Keratinocyte (primary cell): ENCODE measurements around the gene ENO3. TPM values are rescaled to one million over a fixed set of nuclear protein-coding genes. Genes with fewer than 3 reads are reported as not detected.

ENCODE experiments used
- DNase-seq: peaks from one replicate; pipeline ENCODE4 v3.0.0-alpha.2; 2011; ENCODE audit warnings: low read depth, missing footprints, low spot score
- FAIRE-seq: peaks from 2 replicates; lab custom pipeline; 2011; peaks lifted over from hg19 to GRCh38; lab: Jason Lieb, UNC
- H2AFZ ChIP-seq: 2 replicates; pipeline ENCODE4 v1.6.0; 2012; ENCODE audit warnings: low read length, control low read depth, inconsistent platforms; ENCODE audit not compliant: control insufficient read depth
- H3K27ac ChIP-seq: 2 replicates; pipeline ENCODE4 v1.5.1; 2011; ENCODE audit warnings: low read length; ENCODE audit not compliant: control insufficient read depth, insufficient read depth
- H3K27me3 ChIP-seq: 3 replicates; pipeline ENCODE4 v1.6.0; 2011; ENCODE audit warnings: low read length; ENCODE audit not compliant: control insufficient read depth, insufficient read depth; ENCODE audit errors: extremely low read depth
- H3K36me3 ChIP-seq, 2 experiments: 2 replicates in 1 of 2; 3 replicates in 1 of 2; pipeline ENCODE4 v1.5.1; 2011; ENCODE audit warnings: low read length in 2 of 2, mild to moderate bottlenecking in 1 of 2; ENCODE audit not compliant: control insufficient read depth in 2 of 2, insufficient read depth in 2 of 2; ENCODE audit errors: extremely low read depth in 1 of 2
- H3K4me1 ChIP-seq: 3 replicates; pipeline ENCODE4 v1.5.1; 2011; ENCODE audit warnings: low read length; ENCODE audit not compliant: control insufficient read depth, insufficient read depth; ENCODE audit errors: extremely low read depth
- H3K4me2 ChIP-seq: 3 replicates; pipeline ENCODE4 v1.6.0; 2011; ENCODE audit warnings: low read depth, low read length; ENCODE audit not compliant: control insufficient read depth, insufficient read depth; ENCODE audit errors: extremely low read depth
- H3K4me3 ChIP-seq, 3 experiments: fragments of 200-600 bp in 1 of 3; sonication (generic) in 1 of 3; 2 replicates in 2 of 3; 3 replicates in 1 of 3; pipeline ENCODE4 v1.5.1; 2011 to 2016; ENCODE audit warnings: low read length in 3 of 3, mild to moderate bottlenecking in 3 of 3, control low read depth in 2 of 3, inconsistent platforms in 1 of 3, low read depth in 1 of 3, mixed read lengths in 1 of 3, mixed run types in 1 of 3, moderate library complexity in 1 of 3; ENCODE audit not compliant: control insufficient read depth in 2 of 3, insufficient read depth in 2 of 3; ENCODE audit errors: extremely low read depth in 1 of 3
- H3K79me2 ChIP-seq: 2 replicates; pipeline ENCODE4 v1.6.0; 2012; ENCODE audit warnings: low read length; ENCODE audit not compliant: control insufficient read depth, insufficient read depth
- H3K9ac ChIP-seq: 3 replicates; pipeline ENCODE4 v1.6.0; 2011; ENCODE audit warnings: low read length; ENCODE audit not compliant: control insufficient read depth, insufficient read depth; ENCODE audit errors: extremely low read depth
- H3K9me1 ChIP-seq: 3 replicates; pipeline ENCODE4 v1.6.0; 2011; ENCODE audit warnings: low read length; ENCODE audit not compliant: control insufficient read depth, insufficient read depth; ENCODE audit errors: extremely low read depth
- H3K9me3 ChIP-seq: 2 replicates; pipeline ENCODE4 v1.5.1; 2012; ENCODE audit warnings: low read depth, low read length; ENCODE audit not compliant: control insufficient read depth
- H4K20me1 ChIP-seq: 3 replicates; pipeline ENCODE4 v1.6.0; 2011; ENCODE audit warnings: low read length; ENCODE audit not compliant: control insufficient read depth, insufficient read depth; ENCODE audit errors: extremely low read depth
- EZH2 ChIP-seq: IDR thresholded peaks from one replicate; pipeline ENCODE4 v1.6.1; 2012; ENCODE audit warnings: inconsistent platforms, mild to moderate bottlenecking, low read length, moderate library complexity
- dilution Hi-C: fragments of 300-500 bp; cut with MboI; formaldehyde crosslinking; loops from one replicate; pipeline ENCODE4 v1.7.0; 2020; ENCODE audit warnings: low sequenced_read_pairs; ENCODE audit not compliant: extremely low pct_ligation_motif_present
- polyA plus RNA-seq, 5 experiments: library from polyadenylated mRNA; depleted of rRNA in 3 of 5; stranded (reverse) in 3 of 5; stranded (forward) in 1 of 5; unstranded in 1 of 5; fragments of >200 nt; gene quantifications; 1 replicate in 1 of 5; 2 replicates in 3 of 5; 3 replicates in 1 of 5; pipeline versions ENCODE4 v1.2.1 to v1.2.3, GENCODE V29; 2011 to 2012; ENCODE audit warnings: missing spikeins in 2 of 5, low read depth in 1 of 5, low replicate concordance in 1 of 5
- small RNA-seq, 3 experiments: library from RNA; depleted of rRNA; stranded (forward); fragments of <200 nt; gene quantifications; one replicate each; pipeline ENCODE3, GENCODE V24; 2012; ENCODE audit warnings: low read depth in 3 of 3, low replicate concordance in 1 of 3; ENCODE audit not compliant: insufficient read length in 3 of 3
- TF ChIP-seq, protein P1 (sequence below), 3 experiments: IDR thresholded peaks in 1 of 3; conservative IDR thresholded peaks in 1 of 3; optimal IDR thresholded peaks in 1 of 3; 2 replicates in 2 of 3; 3 replicates in 1 of 3; pipeline versions ENCODE3 to v1.5.1; 2011; ENCODE audit warnings: low read length in 3 of 3, mild to moderate bottlenecking in 3 of 3, moderate library complexity in 2 of 3, control low read depth in 1 of 3, inconsistent platforms in 1 of 3; ENCODE audit not compliant: insufficient read depth in 2 of 3; ENCODE audit errors: extremely low read depth in 1 of 3

ENO3 gene
- polyA plus RNA-seq, 1 donor (not counting 4 experiments of a cell fraction or from before 2014, with no cell fraction given), result 2.4 TPM

DNA sequence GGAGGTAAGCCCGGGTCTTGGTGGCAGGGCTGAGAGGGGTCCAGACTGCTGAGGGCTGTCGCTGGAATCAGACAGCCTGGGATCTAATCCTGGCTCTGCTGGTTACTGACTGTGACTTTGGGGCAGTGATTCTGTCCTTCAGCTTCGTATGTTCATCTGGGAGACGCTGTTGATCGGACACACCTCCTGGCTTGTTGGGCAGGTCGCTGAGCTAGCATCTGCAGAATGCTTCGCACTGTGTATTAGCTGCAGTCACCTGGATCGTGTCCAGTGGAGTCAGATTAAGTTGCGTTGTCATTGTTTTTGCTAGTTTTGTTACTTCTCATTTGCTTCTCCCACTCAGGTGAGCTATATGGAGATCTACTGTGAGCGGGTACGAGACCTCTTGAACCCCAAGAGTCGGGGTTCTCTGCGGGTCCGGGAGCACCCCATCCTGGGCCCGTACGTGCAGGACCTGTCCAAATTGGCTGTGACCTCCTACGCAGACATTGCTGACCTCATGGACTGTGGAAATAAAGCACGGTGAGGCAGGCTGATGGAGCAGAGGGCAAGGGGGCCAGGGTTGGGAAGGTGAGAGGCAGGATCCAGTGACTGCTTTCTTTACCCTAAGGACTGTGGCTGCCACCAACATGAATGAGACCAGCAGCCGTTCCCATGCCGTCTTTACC is 51.3 kb downstream of the ENO3 start:
- FAIRE-seq (no peak), DNase-seq (no peak)
- Histone ChIP-seq H3K27ac (no peak overlapping the region), H3K27me3 (no peaks in the 10 kb centered on the region), H3K4me2 (no peak overlapping the region), H3K36me3 (peaks cover 49 to 56% of the 10 kb centered on the region in 2 experiments), H3K4me3 (no peak overlapping the region), H3K9me1 (no peaks in the 10 kb centered on the region), H3K4me1 (peaks cover 11% of the 10 kb centered on the region), H4K20me1 (peaks cover 3% of the 10 kb centered on the region), H3K9me3 (no peaks in the 10 kb centered on the region), H3K9ac (no peak overlapping the region), H2AFZ (no peak overlapping the region), H3K79me2 (peaks cover 39% of the 10 kb centered on the region)
- dilution Hi-C loops, result loop anchor here (10.0 kb wide), 1 partner anchor 57 kb away; the partner anchor contains the start of genes PFN1, RNF167 and SLC25A11
- TF ChIP-seq EZH2, result no peak
- TF ChIP-seq, protein P1, sequence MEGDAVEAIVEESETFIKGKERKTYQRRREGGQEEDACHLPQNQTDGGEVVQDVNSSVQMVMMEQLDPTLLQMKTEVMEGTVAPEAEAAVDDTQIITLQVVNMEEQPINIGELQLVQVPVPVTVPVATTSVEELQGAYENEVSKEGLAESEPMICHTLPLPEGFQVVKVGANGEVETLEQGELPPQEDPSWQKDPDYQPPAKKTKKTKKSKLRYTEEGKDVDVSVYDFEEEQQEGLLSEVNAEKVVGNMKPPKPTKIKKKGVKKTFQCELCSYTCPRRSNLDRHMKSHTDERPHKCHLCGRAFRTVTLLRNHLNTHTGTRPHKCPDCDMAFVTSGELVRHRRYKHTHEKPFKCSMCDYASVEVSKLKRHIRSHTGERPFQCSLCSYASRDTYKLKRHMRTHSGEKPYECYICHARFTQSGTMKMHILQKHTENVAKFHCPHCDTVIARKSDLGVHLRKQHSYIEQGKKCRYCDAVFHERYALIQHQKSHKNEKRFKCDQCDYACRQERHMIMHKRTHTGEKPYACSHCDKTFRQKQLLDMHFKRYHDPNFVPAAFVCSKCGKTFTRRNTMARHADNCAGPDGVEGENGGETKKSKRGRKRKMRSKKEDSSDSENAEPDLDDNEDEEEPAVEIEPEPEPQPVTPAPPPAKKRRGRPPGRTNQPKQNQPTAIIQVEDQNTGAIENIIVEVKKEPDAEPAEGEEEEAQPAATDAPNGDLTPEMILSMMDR (optimal IDR thresholded peaks at IDR 0.05 in 1 of 3, IDR thresholded peaks at IDR 0.05 in 1 of 3, conservative IDR thresholded peaks at IDR 0.05 in 1 of 3; ENCODE audit: extremely low read depth in 1 of 3, insufficient read depth in 2 of 3, low read length in 3 of 3), result no peak

DNA sequence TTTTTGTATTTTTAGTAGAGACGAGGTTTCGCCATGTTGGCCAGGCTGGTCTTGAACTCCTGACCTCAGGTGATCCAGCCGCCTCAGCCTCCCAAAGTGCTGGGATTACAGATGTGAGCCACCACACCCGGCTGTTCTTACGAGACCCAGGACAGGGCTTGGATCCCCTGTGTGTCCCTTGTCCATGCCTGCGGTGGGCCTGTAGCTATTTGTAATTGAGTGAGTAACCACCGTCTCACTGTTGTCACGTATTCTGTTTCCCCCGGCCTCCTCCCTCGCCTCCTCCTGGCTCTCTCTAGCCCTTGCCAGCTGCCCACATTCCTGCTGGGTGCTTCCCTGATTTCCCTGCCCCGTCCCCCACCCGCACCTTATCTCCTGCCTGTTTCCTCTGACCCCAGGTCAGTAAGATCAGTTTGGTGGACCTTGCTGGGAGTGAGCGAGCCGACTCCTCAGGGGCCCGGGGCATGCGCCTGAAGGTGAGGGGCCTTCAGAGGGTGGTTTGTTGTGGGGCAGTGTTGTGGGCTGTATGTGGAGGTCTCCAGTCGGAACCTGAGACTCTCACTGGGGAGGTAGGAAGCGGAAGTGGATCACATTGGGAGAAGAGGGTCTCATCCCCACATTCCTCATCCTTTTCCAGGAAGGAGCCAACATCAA is 52.4 kb downstream of the ENO3 start:
- DNase-seq (no peak), FAIRE-seq (no peak)
- peaks cover 3% of the 10 kb centered on the region for H4K20me1 ChIP-seq
- no peak overlapping the region for H3K27ac ChIP-seq
- no peaks in the 10 kb centered on the region for H3K9me3 ChIP-seq
- H3K36me3 ChIP-seq, result peaks cover 58 to 67% of the 10 kb centered on the region in 2 experiments
- H3K9me1 ChIP-seq, result no peaks in the 10 kb centered on the region
- dilution Hi-C loops, result loop anchor here (10.0 kb wide), 1 partner anchor 59 kb away; the partner anchor contains the start of genes PFN1, RNF167 and SLC25A11
- no peak overlapping the region for H3K4me2 ChIP-seq
- no peaks in the 10 kb centered on the region for H3K27me3 ChIP-seq
- TF ChIP-seq, protein P1 (optimal IDR thresholded peaks at IDR 0.05 in 1 of 3, IDR thresholded peaks at IDR 0.05 in 1 of 3, conservative IDR thresholded peaks at IDR 0.05 in 1 of 3; ENCODE audit: extremely low read depth in 1 of 3, insufficient read depth in 2 of 3, low read length in 3 of 3), result no peak
- TF ChIP-seq EZH2, result no peak
- peaks cover 11% of the 10 kb centered on the region for H3K4me1 ChIP-seq
- H3K4me3 ChIP-seq, result no peak overlapping the region
- no peak overlapping the region for H2AFZ ChIP-seq
- H3K79me2 ChIP-seq, result peaks cover 35% of the 10 kb centered on the region
- H3K9ac ChIP-seq, result no peak overlapping the region

Small RNAs within 50 kb of the gene (small RNA-seq; reads per million reads assigned to genes)
- gene MIR6864 (0 to 1.7 (median 0.07) reads per million in 3 experiments), gene MIR6865 (0 to 0.67 (median 0) reads per million in 3 experiments)

Other genes starting within 250 kb of the ENO3 start
- 5.7 to 19.7 TPM (median 8.9 TPM) in 3 replicates for gene PELP1, start 247.0 kb upstream of the ENO3 start, polyA plus RNA-seq
- 7.5 to 12.8 TPM (median 11.5 TPM) in 3 replicates for gene ARRB2, start 240.5 kb upstream of the ENO3 start, polyA plus RNA-seq
- gene MED11, start 219.7 kb upstream of the ENO3 start, polyA plus RNA-seq, result 36.9 to 41.5 TPM (median 39.6 TPM) in 3 replicates
- 0.14 to 0.31 TPM (median 0.25 TPM) in 3 replicates for gene ZMYND15, start 211.3 kb upstream of the ENO3 start, polyA plus RNA-seq
- 12.8 to 15.8 TPM (median 15.7 TPM) in 3 replicates for gene CXCL16, start 211.2 kb upstream of the ENO3 start, polyA plus RNA-seq
- gene TM4SF5, start 179.2 kb upstream of the ENO3 start, polyA plus RNA-seq, result not detected in 3 replicates
- 0.14 to 0.42 TPM in 2 of 3 replicates, not detected in the other for gene VMO1, start 164.8 kb upstream of the ENO3 start, polyA plus RNA-seq
- not detected in 3 replicates for gene GLTPD2, start 162.2 kb upstream of the ENO3 start, polyA plus RNA-seq
- 191 to 245 TPM (median 225 TPM) in 3 replicates for gene PSMB6, start 155.0 kb upstream of the ENO3 start, polyA plus RNA-seq
- gene PLD2, start 144.0 kb upstream of the ENO3 start, polyA plus RNA-seq, result 27.9 to 48.6 TPM (median 33.3 TPM) in 3 replicates
- gene MINK1, start 117.8 kb upstream of the ENO3 start, polyA plus RNA-seq, result 82.8 to 101 TPM (median 93.7 TPM) in 3 replicates
- gene C17orf107, start 51.6 kb upstream of the ENO3 start, polyA plus RNA-seq, result 0.31 to 0.68 TPM (median 0.33 TPM) in 3 replicates
- 0.02 to 0.04 TPM in 2 of 3 replicates, not detected in the other for gene CHRNE, start 48.0 kb upstream of the ENO3 start, polyA plus RNA-seq
- not detected in 3 replicates for gene GP1BA, start 18.8 kb upstream of the ENO3 start, polyA plus RNA-seq
- gene SLC25A11, start 11.1 kb upstream of the ENO3 start, polyA plus RNA-seq, result 28.3 to 43.6 TPM (median 33.8 TPM) in 3 replicates
- gene RNF167, start 10.9 kb upstream of the ENO3 start, polyA plus RNA-seq, result 101 to 129 TPM (median 118 TPM) in 3 replicates
- gene PFN1, start 2.6 kb upstream of the ENO3 start, polyA plus RNA-seq, result 1,029 to 1,579 TPM (median 1,435 TPM) in 3 replicates
- 65.6 to 73.7 TPM (median 65.7 TPM) in 3 replicates for gene SPAG7, start 16.7 kb downstream of the ENO3 start, polyA plus RNA-seq
- 8.5 to 14.3 TPM (median 10.4 TPM) in 3 replicates for gene CAMTA2, start 36.6 kb downstream of the ENO3 start, polyA plus RNA-seq
- 0.21 to 0.39 TPM (median 0.26 TPM) in 3 replicates for gene INCA1, start 46.4 kb downstream of the ENO3 start, polyA plus RNA-seq
- 85.3 to 93.7 TPM (median 91.1 TPM) in 3 replicates for gene KIF1C, start 46.8 kb downstream of the ENO3 start, polyA plus RNA-seq
- gene SLC52A1, start 84.3 kb downstream of the ENO3 start, polyA plus RNA-seq, result 0.16 to 0.21 TPM (median 0.21 TPM) in 3 replicates
- gene ZFP3, start 127.3 kb downstream of the ENO3 start, polyA plus RNA-seq, result 1.6 to 4.3 TPM (median 3.0 TPM) in 3 replicates
- gene ZNF232, start 160.8 kb downstream of the ENO3 start, polyA plus RNA-seq, result 4.2 to 5.2 TPM (median 4.9 TPM) in 3 replicates
- gene USP6, start 164.9 kb downstream of the ENO3 start, polyA plus RNA-seq, result not detected in 3 replicates
- gene ZNF594, start 240.7 kb downstream of the ENO3 start, polyA plus RNA-seq, result 0.67 to 2.1 TPM (median 1.7 TPM) in 3 replicates